ENCODE results near the gene REX1BD. TPM values are rescaled to one million over a fixed set of nuclear protein-coding genes. Genes with fewer than 3 reads are reported as not detected.

REX1BD gene
- total RNA-seq, 1 donor from 2014 or later: 173 TPM

- peak overlapping the region; percentile 85 to 95 for H3K4me3 ChIP-seq
- peak overlapping the region; percentile 88 to 94 for H3K27ac ChIP-seq
- no peaks in the 10 kb centered on the region for H3K9me3 ChIP-seq
- no peaks in the 10 kb centered on the region for H3K27me3 ChIP-seq
- H3K36me3 ChIP-seq: peaks cover 0 to 3% of the 10 kb centered on the region in 2 donors
- peak in 1 of 3 experiments; percentile 19 for TF ChIP-seq CTCF (IDR thresholded peaks at IDR 0.05)
- no peak for DNase-seq (ENCODE audit: low spot score in 2 of 2)
- H3K4me1 ChIP-seq: peaks cover 7 to 9% of the 10 kb centered on the region in 2 donors
- intact Hi-C loops (cut with DNase I): loop anchor here (1.0 to 5.0 kb wide), 2 partner anchors 7 to 46 kb away; no protein-coding TSS in a partner anchor
Measured at GRCh38 chr19:18637673-18638630, 49.4 kb downstream of the REX1BD start.

GRCh38 chr19:18639706-18640243 is 51.2 kb downstream of the REX1BD start:
- Histone ChIP-seq H3K9me3 (no peaks in the 10 kb centered on the region), H3K27ac (no peak overlapping the region), H3K4me1 (peaks cover 9 to 15% of the 10 kb centered on the region in 2 donors), H3K36me3 (peaks cover 0 to 3% of the 10 kb centered on the region in 2 donors), H3K27me3 (no peaks in the 10 kb centered on the region), H3K4me3 (no peak overlapping the region)
- TF ChIP-seq CTCF (IDR thresholded peaks at IDR 0.05): no peak
- intact Hi-C loops (cut with DNase I): loop anchor here (5.0 kb wide), 1 partner anchor 47 kb away; no protein-coding TSS in a partner anchor
- no peak for DNase-seq (ENCODE audit: low spot score in 2 of 2)

Other genes with a start within 250 kb of the REX1BD start
- gene PGPEP1, start 248.2 kb upstream of the REX1BD start, total RNA-seq: 14.8 TPM
- 8.5 TPM for gene GDF15, start 202.6 kb upstream of the REX1BD start, total RNA-seq
- 6.9 TPM for gene LRRC25, start 191.2 kb upstream of the REX1BD start, total RNA-seq
- gene SSBP4, start 169.4 kb upstream of the REX1BD start, total RNA-seq: 233 TPM
- gene ISYNA1, start 150.7 kb upstream of the REX1BD start, total RNA-seq: 93.1 TPM
- 30.5 TPM for gene ELL, start 66.7 kb upstream of the REX1BD start, total RNA-seq
- 395 TPM for gene FKBP8, start 45.2 kb upstream of the REX1BD start, total RNA-seq
- gene KXD1, start 30.9 kb upstream of the REX1BD start, total RNA-seq: 178 TPM
- gene UBA52, start 16.9 kb upstream of the REX1BD start, total RNA-seq: 554 TPM
- 638 TPM for gene CRLF1, start 18.0 kb downstream of the REX1BD start, total RNA-seq
- gene TMEM59L, start 24.1 kb downstream of the REX1BD start, total RNA-seq: not detected
- 52.8 TPM for gene KLHL26, start 48.2 kb downstream of the REX1BD start, total RNA-seq
- gene CRTC1, start 94.9 kb downstream of the REX1BD start, total RNA-seq: 10.0 TPM
- 5.0 TPM for gene COMP, start 202.5 kb downstream of the REX1BD start, total RNA-seq
- gene UPF1, start 243.2 kb downstream of the REX1BD start, total RNA-seq: 225 TPM

Measured in ascending aorta (tissue), 2 donors.